NCI-H2081 (cell line): ENCODE results near the gene CTNNBL1.
A peak's percentile ranks its signal among the peaks of the same experiment; 100 is the strongest.
"Not testable (repeated sequence)": the region's sequence is repeated elsewhere in the genome, so short reads cannot be mapped to it uniquely, and the experiment has no call there.

Experiments
- DNase-seq, 2 experiments: peaks; one replicate each; lab custom pipeline; 2025; lab: John Stamatoyannopoulos, UW

The CTNNBL1 gene

GRCh38 chr20:37711994-37712964 is 18.4 kb downstream of the CTNNBL1 start:
- peak in 1 of 2 experiments; percentile 16 for DNase-seq

GRCh38 chr20:37713396-37713795 is 19.6 kb downstream of the CTNNBL1 start:
- no peak for DNase-seq

GRCh38 chr20:37714978-37715672 is 21.3 kb downstream of the CTNNBL1 start:
- no peak for DNase-seq

- no peak for DNase-seq
These were observed 27.9 kb downstream of the CTNNBL1 start for GRCh38 chr20:37721751-37722150.

GRCh38 chr20:37722312-37722711 is 28.5 kb downstream of the CTNNBL1 start:
- not testable (repeated sequence) for DNase-seq

GRCh38 chr20:37723668-37724067 is 29.8 kb downstream of the CTNNBL1 start:
- peak in 1 of 2 experiments; percentile 64 for DNase-seq

GRCh38 chr20:37725165-37725564 is 31.3 kb downstream of the CTNNBL1 start:
- DNase-seq, result no peak

- DNase-seq, result no peak
These were observed 32.0 kb downstream of the CTNNBL1 start for GRCh38 chr20:37725855-37726254.

GRCh38 chr20:37726321-37726720 is 32.5 kb downstream of the CTNNBL1 start:
- DNase-seq, result no peak

- no peak for DNase-seq
These were observed 33.4 kb downstream of the CTNNBL1 start for GRCh38 chr20:37726971-37727956.

- no peak for DNase-seq
These were observed 34.3 kb downstream of the CTNNBL1 start for GRCh38 chr20:37727957-37728634.

GRCh38 chr20:37728635-37728983 is 34.8 kb downstream of the CTNNBL1 start:
- DNase-seq, result no peak

- no peak for DNase-seq
These were observed 35.6 kb downstream of the CTNNBL1 start for GRCh38 chr20:37729452-37729851.

GRCh38 chr20:37729909-37730308 is 36.1 kb downstream of the CTNNBL1 start:
- DNase-seq, result no peak

- DNase-seq, result no peak
These were observed 39.6 kb downstream of the CTNNBL1 start for GRCh38 chr20:37733416-37733815.

- peak in 1 of 2 experiments; percentile 43 for DNase-seq
These were observed 40.6 kb downstream of the CTNNBL1 start for GRCh38 chr20:37734228-37734985.

GRCh38 chr20:37735541-37735940 is 41.7 kb downstream of the CTNNBL1 start:
- DNase-seq, result no peak

GRCh38 chr20:37736132-37736531 is 42.3 kb downstream of the CTNNBL1 start:
- DNase-seq, result no peak

- DNase-seq, result no peak
These were observed 44.1 kb downstream of the CTNNBL1 start for GRCh38 chr20:37737826-37738420.

GRCh38 chr20:37741055-37741454 is 47.2 kb downstream of the CTNNBL1 start:
- no peak for DNase-seq
